Transverse colon (tissue), 4 donors: ENCODE data around the gene PIK3CG. TPM values are rescaled to one million over a fixed set of nuclear protein-coding genes. Genes with fewer than 3 reads are reported as not detected.

ENCODE experiments used
- DNase-seq: peaks from one replicate; pipeline ENCODE4 v3.0.0-alpha.2; 2019
- H3K27ac ChIP-seq, 4 donors: fragments of 200-600 bp; sonication (generic); 2 replicates each; pipeline ENCODE4 v1.5.1; 2016 to 2018; ENCODE audit warnings: inconsistent platforms in 4 of 4
- H3K27me3 ChIP-seq: fragments of 200-600 bp; sonication (generic); 2 replicates; pipeline ENCODE4 v1.5.1; 2017; ENCODE audit warnings: inconsistent platforms
- H3K36me3 ChIP-seq, 4 donors: fragments of 200-600 bp; sonication (generic); 2 replicates each; pipeline ENCODE4 v1.5.1; 2017 to 2019; ENCODE audit warnings: inconsistent platforms in 4 of 4
- H3K4me1 ChIP-seq, 4 donors: fragments of 200-600 bp; sonication (generic); 2 replicates each; pipeline ENCODE4 v1.5.1; 2017 to 2020; ENCODE audit warnings: inconsistent platforms in 4 of 4
- H3K4me3 ChIP-seq, 4 donors: fragments of 200-600 bp; sonication (generic); 1 replicate in 1 of 4; 2 replicates in 3 of 4; pipeline versions ENCODE4 v1.5.1 to v1.6.1; 2017 to 2019; ENCODE audit warnings: inconsistent platforms in 4 of 4
- H3K9me3 ChIP-seq, 2 donors: fragments of 200-600 bp; sonication (generic); 2 replicates each; pipeline ENCODE4 v1.5.1; 2017 to 2019; ENCODE audit warnings: inconsistent platforms in 2 of 2
- EP300 ChIP-seq: sonication (generic); formaldehyde crosslinking; IDR thresholded peaks from one replicate; pipeline ENCODE4 v1.6.1; 2017; ENCODE audit warnings: antibody characterized with exemption, low read depth
- POLR2A ChIP-seq: fragments of 450-650 bp; IDR thresholded peaks from one replicate; pipeline ENCODE4 v1.6.1; 2016; ENCODE audit warnings: antibody characterized with exemption, mild to moderate bottlenecking, moderate library complexity
- POLR2AphosphoS5 ChIP-seq, 3 donors: sonication (generic); formaldehyde crosslinking; IDR thresholded peaks; one replicate each; pipeline ENCODE4 v1.6.1; 2016; ENCODE audit warnings: antibody characterized with exemption in 3 of 3
- WGBS, 2 donors: methylation state at CpG; one replicate each; pipeline ENCODE4 v1.1.5; 2018; ENCODE audit warnings: low coverage in 1 of 2; 5-methylcytosine and 5-hydroxymethylcytosine counted together
- in situ Hi-C, 4 donors: fragments of 200-750 bp; cut with MboI; loops; one replicate each; pipeline versions ENCODE4 v1.15.0 to v1.15.1; 2017; ENCODE audit warnings: low sequenced_read_pairs in 3 of 4, low pct_ligation_motif_present in 1 of 4, low pct_unique_long_range_greater_than_20kb in 1 of 4
- intact Hi-C: fragments of 100-400 bp; cut with DNase I; formaldehyde crosslinking; loops from one replicate; pipeline ENCODE4 v1.15.1; 2023; ENCODE audit warnings: low total_unique reads
- total RNA-seq, 4 donors: library from RNA; depleted of rRNA; stranded (reverse); fragments of >200 nt; gene quantifications; one replicate each; pipeline ENCODE4 v1.1.0, GENCODE V29; 2016
- TF ChIP-seq, protein P1 (sequence below), 5 experiments: fragments of 200-600 bp in 3 of 5; fragments of 450-650 bp in 2 of 5; sonication (generic) in 3 of 5; IDR thresholded peaks; 1 replicate in 2 of 5; 2 replicates in 3 of 5; pipeline ENCODE4 v1.5.1; 2016 to 2017; ENCODE audit warnings: antibody characterized with exemption in 5 of 5, inconsistent platforms in 3 of 5, mild to moderate bottlenecking in 2 of 5, moderate library complexity in 1 of 5

The PIK3CG gene
- total RNA-seq, 4 donors from 2014 or later: 0.60 to 13.1 (median 9.8) TPM

- no peak overlapping the region for H3K27ac ChIP-seq
- TF ChIP-seq EP300 (no peak), POLR2AphosphoS5 (IDR thresholded peaks at IDR 0.05) (no peak), POLR2A (no peak)
- TF ChIP-seq, protein P1, sequence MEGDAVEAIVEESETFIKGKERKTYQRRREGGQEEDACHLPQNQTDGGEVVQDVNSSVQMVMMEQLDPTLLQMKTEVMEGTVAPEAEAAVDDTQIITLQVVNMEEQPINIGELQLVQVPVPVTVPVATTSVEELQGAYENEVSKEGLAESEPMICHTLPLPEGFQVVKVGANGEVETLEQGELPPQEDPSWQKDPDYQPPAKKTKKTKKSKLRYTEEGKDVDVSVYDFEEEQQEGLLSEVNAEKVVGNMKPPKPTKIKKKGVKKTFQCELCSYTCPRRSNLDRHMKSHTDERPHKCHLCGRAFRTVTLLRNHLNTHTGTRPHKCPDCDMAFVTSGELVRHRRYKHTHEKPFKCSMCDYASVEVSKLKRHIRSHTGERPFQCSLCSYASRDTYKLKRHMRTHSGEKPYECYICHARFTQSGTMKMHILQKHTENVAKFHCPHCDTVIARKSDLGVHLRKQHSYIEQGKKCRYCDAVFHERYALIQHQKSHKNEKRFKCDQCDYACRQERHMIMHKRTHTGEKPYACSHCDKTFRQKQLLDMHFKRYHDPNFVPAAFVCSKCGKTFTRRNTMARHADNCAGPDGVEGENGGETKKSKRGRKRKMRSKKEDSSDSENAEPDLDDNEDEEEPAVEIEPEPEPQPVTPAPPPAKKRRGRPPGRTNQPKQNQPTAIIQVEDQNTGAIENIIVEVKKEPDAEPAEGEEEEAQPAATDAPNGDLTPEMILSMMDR (IDR thresholded peaks at IDR 0.05): no peak
- intact Hi-C loops (no loop called here), in situ Hi-C loops (no loop called here)
- no peak overlapping the region for H3K4me3 ChIP-seq
- H3K9me3 ChIP-seq: no peaks in the 10 kb centered on the region
- H3K4me1 ChIP-seq: peaks cover 0 to 8% (median 0%) of the 10 kb centered on the region in 4 donors
- no peaks in the 10 kb centered on the region for H3K36me3 ChIP-seq
- H3K27me3 ChIP-seq: no peaks in the 10 kb centered on the region
- DNase-seq: no peak
These were observed 9.0 kb downstream of the PIK3CG start for GRCh38 chr7:106874076-106874475.

DNA sequence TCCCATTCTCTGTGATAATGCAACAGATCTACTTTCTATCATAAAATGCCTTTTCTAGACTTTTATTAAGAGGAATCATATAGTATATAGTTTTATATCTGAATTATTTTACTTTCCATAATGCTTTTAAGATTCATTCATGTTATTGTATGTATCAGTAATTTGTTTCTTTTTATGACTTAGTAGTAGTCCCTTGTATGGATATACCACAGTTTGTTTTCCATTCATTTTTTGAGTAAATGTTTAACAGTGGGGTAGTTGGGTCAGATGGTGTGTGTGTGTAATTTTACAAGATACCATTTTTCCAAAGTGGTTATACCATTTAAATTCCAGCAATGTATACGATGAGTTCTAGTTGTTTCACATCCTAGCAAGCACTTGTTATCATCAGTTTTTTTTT, 10.4 kb downstream of the PIK3CG start:
- intact Hi-C loops: no loop called here
- H3K4me1 ChIP-seq: peaks cover 0 to 4% (median 0%) of the 10 kb centered on the region in 4 donors

DNA sequence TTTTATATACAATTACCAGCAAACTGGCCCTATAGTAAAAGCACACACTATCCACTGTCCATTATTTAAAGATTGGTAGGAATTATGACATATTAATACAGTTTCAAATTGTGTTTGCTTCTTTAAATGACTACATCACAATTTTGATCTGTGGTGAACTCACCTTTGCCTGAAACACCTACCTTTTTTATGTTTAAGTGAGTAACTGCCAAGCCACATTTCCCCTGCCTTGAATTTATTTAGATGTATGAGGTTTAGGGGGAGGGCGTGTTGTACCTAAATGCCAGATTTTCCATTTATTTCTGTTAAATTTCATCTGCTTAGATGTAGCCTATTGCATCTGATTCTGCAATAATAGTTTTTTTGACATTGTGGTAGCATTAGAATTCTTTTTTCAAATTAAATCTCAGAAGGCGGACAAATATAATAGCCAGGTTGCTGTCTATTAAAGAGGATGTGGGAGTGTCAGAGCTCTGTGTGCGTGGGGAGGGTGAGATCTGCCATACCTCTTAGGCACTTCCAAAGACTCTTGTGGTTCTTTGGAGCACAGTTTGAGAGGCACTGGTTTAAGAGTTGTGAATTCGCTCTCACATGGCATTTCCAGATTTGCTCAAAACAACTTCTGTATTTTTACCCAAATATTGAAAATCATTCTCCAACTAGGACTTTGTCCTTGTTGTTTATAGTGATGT, 13.8 kb downstream of the PIK3CG start:
- Histone ChIP-seq H3K4me1 (peaks cover 0 to 4% (median 0%) of the 10 kb centered on the region in 4 donors), H3K9me3 (no peaks in the 10 kb centered on the region), H3K36me3 (peaks cover 0 to 3% (median 0%) of the 10 kb centered on the region in 4 donors), H3K4me3 (no peak overlapping the region), H3K27ac (no peak overlapping the region), H3K27me3 (no peaks in the 10 kb centered on the region)
- DNase-seq: no peak
- in situ Hi-C loops: no loop called here
- WGBS, 2 donors: 90 to 100% methylated on average over 1 to 4 of the region's 4 CpGs
- intact Hi-C loops: no loop called here
- TF ChIP-seq POLR2AphosphoS5 (IDR thresholded peaks at IDR 0.05): no peak

More for the DNA sequence above, 10.4 kb downstream of the PIK3CG start:
- Histone ChIP-seq H3K9me3 (no peaks in the 10 kb centered on the region), H3K36me3 (no peaks in the 10 kb centered on the region), H3K27ac (no peak overlapping the region), H3K4me3 (no peak overlapping the region), H3K27me3 (no peaks in the 10 kb centered on the region)
- TF ChIP-seq POLR2AphosphoS5 (IDR thresholded peaks at IDR 0.05) (no peak), POLR2A (no peak), EP300 (no peak)
- TF ChIP-seq, protein P1 (IDR thresholded peaks at IDR 0.05): no peak
- no peak for DNase-seq
- in situ Hi-C loops: no loop called here
- WGBS, 2 donors: 97 to 100% methylated on average over 1 of the region's 1 CpG

DNA sequence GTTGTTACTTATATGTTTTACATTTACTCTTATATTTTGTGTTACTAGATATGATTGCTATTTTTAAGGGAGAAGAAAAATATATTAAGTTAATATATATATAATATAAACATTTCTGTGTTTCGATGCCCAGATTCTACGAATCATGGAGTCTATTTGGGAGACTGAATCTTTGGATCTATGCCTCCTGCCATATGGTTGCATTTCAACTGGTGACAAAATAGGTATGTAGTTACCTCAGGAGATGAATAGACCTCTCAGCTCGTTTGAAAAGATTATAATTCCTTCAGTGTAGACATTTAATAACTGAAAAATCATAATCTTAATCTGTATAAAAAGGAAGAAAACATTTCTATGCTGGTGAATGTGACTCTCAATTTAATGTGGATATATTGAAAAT, 16.9 kb downstream of the PIK3CG start:
- no peak for DNase-seq
- Histone ChIP-seq H3K4me3 (no peak overlapping the region), H3K4me1 (peaks cover 0 to 4% (median 0%) of the 10 kb centered on the region in 4 donors), H3K27ac (no peak overlapping the region), H3K36me3 (peaks cover 0 to 3% (median 0%) of the 10 kb centered on the region in 4 donors), H3K9me3 (no peaks in the 10 kb centered on the region), H3K27me3 (no peaks in the 10 kb centered on the region)
- no peak for TF ChIP-seq EP300
- TF ChIP-seq POLR2A: no peak
- TF ChIP-seq, protein P1 (IDR thresholded peaks at IDR 0.05): no peak
- TF ChIP-seq POLR2AphosphoS5 (IDR thresholded peaks at IDR 0.05): no peak
- in situ Hi-C loops (no loop called here), intact Hi-C loops (no loop called here)
- 82 to 87% methylated on average over 3 of the region's 3 CpGs for WGBS, 2 donors
